Activated CD4-positive, alpha-beta T cell treated with anti-CD3 and anti-CD28 coated beads, Interleukin-2, amount 10 ng/mL, durations not matched to agents 7 days and 5 days (primary cell): ENCODE data around the gene TCF20. TPM values are rescaled to one million over a fixed set of nuclear protein-coding genes. Genes with fewer than 3 reads are reported as not detected.

Experiments used
- CTCF ChIA-PET: fragments of 350-600 bp; sonication (Branson Sonifier 250); formaldehyde crosslinking; loops from one replicate; lab custom pipeline; 2021; ENCODE audit warnings: antibody characterized with exemption; lab: Charles Lee
- POLR2A ChIA-PET: fragments of 350-600 bp; sonication (Branson Sonifier 250); formaldehyde crosslinking; loops from one replicate; lab custom pipeline; 2021; ENCODE audit warnings: antibody characterized with exemption; lab: Charles Lee
- DNase-seq: peaks from one replicate; pipeline ENCODE4 v3.0.0-alpha.2; 2020
- H3K27ac Mint-ChIP-seq: one replicate; pipeline ENCODE4 v1.8.0; 2021; ENCODE audit warnings: mild to moderate bottlenecking, moderate library complexity, mixed read lengths
- H3K27me3 Mint-ChIP-seq: one replicate; pipeline ENCODE4 v1.8.0; 2021; ENCODE audit warnings: mixed read lengths
- H3K36me3 Mint-ChIP-seq: one replicate; pipeline ENCODE4 v1.8.0; 2021; ENCODE audit warnings: low read depth, mixed read lengths
- H3K4me1 Mint-ChIP-seq: one replicate; pipeline ENCODE4 v1.8.0; 2021; ENCODE audit warnings: mixed read lengths
- H3K4me3 Mint-ChIP-seq: one replicate; pipeline ENCODE4 v1.8.0; 2021; ENCODE audit warnings: mild to moderate bottlenecking, moderate library complexity, mixed read lengths
- H3K9me3 Mint-ChIP-seq: one replicate; pipeline ENCODE4 v1.8.0; 2021; ENCODE audit warnings: mixed read lengths
- total RNA-seq, 2 experiments: library from RNA; stranded (reverse); gene quantifications; one replicate each; pipeline ENCODE4 v1.2.3, GENCODE V29; 2021

Gene TCF20
- total RNA-seq, 2 experiments from 2014 or later, result 82.1 to 87.1 TPM

- peaks cover 72% of the 10 kb centered on the region for H3K4me1 Mint-ChIP-seq
- H3K27ac Mint-ChIP-seq, result no peak overlapping the region
- no peak overlapping the region for H3K4me3 Mint-ChIP-seq
- H3K36me3 Mint-ChIP-seq, result no peaks in the 10 kb centered on the region
- ChIA-PET CTCF (interaction anchor here (0.6 to 1.4 kb wide), 5 partner anchors 8 to 148 kb away, joined by 3 to 4 read pairs (median 3); no protein-coding TSS in a partner anchor), POLR2A (interaction anchor here (0.6 kb wide), 1 partner anchor 95 kb away, joined by 3 read pairs; no protein-coding TSS in a partner anchor)
- H3K9me3 Mint-ChIP-seq, result no peaks in the 10 kb centered on the region
- no peak for DNase-seq
- no peaks in the 10 kb centered on the region for H3K27me3 Mint-ChIP-seq
Measured at GRCh38 chr22:42296883-42297282, 26.4 kb upstream of the TCF20 start.

GRCh38 chr22:42296381-42296853 is 26.0 kb upstream of the TCF20 start:
- Mint-ChIP-seq H3K27me3 (no peaks in the 10 kb centered on the region), H3K27ac (no peak overlapping the region), H3K9me3 (no peaks in the 10 kb centered on the region), H3K36me3 (no peaks in the 10 kb centered on the region), H3K4me3 (no peak overlapping the region), H3K4me1 (peaks cover 71% of the 10 kb centered on the region)
- ChIA-PET CTCF (interaction anchor here (0.6 to 1.4 kb wide), 5 partner anchors 9 to 149 kb away, joined by 3 to 4 read pairs (median 3); no protein-coding TSS in a partner anchor), POLR2A (interaction anchor here (0.6 kb wide), 1 partner anchor 94 kb away, joined by 3 read pairs; no protein-coding TSS in a partner anchor)
- no peak for DNase-seq

- Mint-ChIP-seq H3K27me3 (no peaks in the 10 kb centered on the region), H3K4me1 (peaks cover 50% of the 10 kb centered on the region), H3K4me3 (no peak overlapping the region), H3K9me3 (no peaks in the 10 kb centered on the region), H3K27ac (peak overlapping the region; percentile 7), H3K36me3 (no peaks in the 10 kb centered on the region)
- peak; percentile 54 for DNase-seq
- CTCF ChIA-PET, result interaction anchor here (1.0 kb wide), 1 partner anchor 9 kb away, joined by 3 read pairs; no protein-coding TSS in a partner anchor
- POLR2A ChIA-PET, result no interaction called here
Measured at GRCh38 chr22:42294034-42294985, 23.9 kb upstream of the TCF20 start.

GRCh38 chr22:42292732-42293520 is 22.5 kb upstream of the TCF20 start:
- no peaks in the 10 kb centered on the region for H3K27me3 Mint-ChIP-seq
- H3K27ac Mint-ChIP-seq, result no peak overlapping the region
- no peaks in the 10 kb centered on the region for H3K9me3 Mint-ChIP-seq
- no peaks in the 10 kb centered on the region for H3K36me3 Mint-ChIP-seq
- POLR2A ChIA-PET, result no interaction called here
- H3K4me1 Mint-ChIP-seq, result peaks cover 36% of the 10 kb centered on the region
- DNase-seq, result no peak
- CTCF ChIA-PET, result interaction anchor here (1.0 to 1.3 kb wide), 2 partner anchors 8 to 11 kb away, joined by 3 read pairs; no protein-coding TSS in a partner anchor
- H3K4me3 Mint-ChIP-seq, result no peak overlapping the region

- DNase-seq, result no peak
- H3K4me1 Mint-ChIP-seq, result peaks cover 38% of the 10 kb centered on the region
- no peaks in the 10 kb centered on the region for H3K9me3 Mint-ChIP-seq
- CTCF ChIA-PET, result no interaction called here
- H3K4me3 Mint-ChIP-seq, result no peak overlapping the region
- H3K27ac Mint-ChIP-seq, result no peak overlapping the region
- H3K36me3 Mint-ChIP-seq, result no peaks in the 10 kb centered on the region
- POLR2A ChIA-PET, result no interaction called here
- H3K27me3 Mint-ChIP-seq, result no peaks in the 10 kb centered on the region
Measured at GRCh38 chr22:42291287-42291686, 20.8 kb upstream of the TCF20 start.

GRCh38 chr22:42289671-42290541 is 19.5 kb upstream of the TCF20 start:
- Mint-ChIP-seq H3K27ac (no peak overlapping the region), H3K4me1 (peaks cover 42% of the 10 kb centered on the region), H3K9me3 (no peaks in the 10 kb centered on the region), H3K36me3 (no peaks in the 10 kb centered on the region), H3K27me3 (peaks cover 2% of the 10 kb centered on the region), H3K4me3 (no peak overlapping the region)
- POLR2A ChIA-PET, result no interaction called here
- no peak for DNase-seq
- CTCF ChIA-PET, result no interaction called here

GRCh38 chr22:42288791-42289190 is 18.3 kb upstream of the TCF20 start:
- H3K4me1 Mint-ChIP-seq, result peaks cover 36% of the 10 kb centered on the region
- CTCF ChIA-PET, result no interaction called here
- no peak for DNase-seq

GRCh38 chr22:42287174-42287890 is 16.9 kb upstream of the TCF20 start:
- DNase-seq, result no peak
- ChIA-PET CTCF (interaction anchor here (1.4 to 1.5 kb wide), 2 partner anchors 14 to 25 kb away, joined by 4 to 6 read pairs; no protein-coding TSS in a partner anchor), POLR2A (no interaction called here)
- Mint-ChIP-seq H3K36me3 (no peaks in the 10 kb centered on the region), H3K27me3 (peaks cover 13% of the 10 kb centered on the region), H3K9me3 (no peaks in the 10 kb centered on the region), H3K4me1 (peaks cover 37% of the 10 kb centered on the region), H3K4me3 (no peak overlapping the region), H3K27ac (no peak overlapping the region)

More at GRCh38 chr22:42288791-42289190, 18.3 kb upstream of the TCF20 start:
- Mint-ChIP-seq H3K27ac (no peak overlapping the region), H3K27me3 (peaks cover 7% of the 10 kb centered on the region), H3K9me3 (no peaks in the 10 kb centered on the region), H3K4me3 (no peak overlapping the region), H3K36me3 (no peaks in the 10 kb centered on the region)
- POLR2A ChIA-PET, result no interaction called here

GRCh38 chr22:42286205-42286604 is 15.8 kb upstream of the TCF20 start:
- H3K27me3 Mint-ChIP-seq, result peaks cover 13% of the 10 kb centered on the region
- peak overlapping the region; percentile 31 for H3K27ac Mint-ChIP-seq
- no peaks in the 10 kb centered on the region for H3K36me3 Mint-ChIP-seq
- peak; percentile 63 for DNase-seq
- POLR2A ChIA-PET, result no interaction called here
- CTCF ChIA-PET, result interaction anchor here (0.6 to 1.4 kb wide), 3 partner anchors 9 to 275 kb away, joined by 3 to 4 read pairs (median 4); no protein-coding TSS in a partner anchor
- no peaks in the 10 kb centered on the region for H3K9me3 Mint-ChIP-seq
- H3K4me3 Mint-ChIP-seq, result no peak overlapping the region
- peaks cover 37% of the 10 kb centered on the region for H3K4me1 Mint-ChIP-seq

GRCh38 chr22:42285604-42286003 is 15.2 kb upstream of the TCF20 start:
- H3K27ac Mint-ChIP-seq, result peak overlapping the region; percentile 50
- H3K4me3 Mint-ChIP-seq, result no peak overlapping the region
- no peak for DNase-seq
- H3K9me3 Mint-ChIP-seq, result no peaks in the 10 kb centered on the region
- no peaks in the 10 kb centered on the region for H3K36me3 Mint-ChIP-seq
- H3K4me1 Mint-ChIP-seq, result peaks cover 37% of the 10 kb centered on the region
- peaks cover 13% of the 10 kb centered on the region for H3K27me3 Mint-ChIP-seq
- ChIA-PET POLR2A (no interaction called here), CTCF (no interaction called here)

GRCh38 chr22:42284643-42285181 is 14.3 kb upstream of the TCF20 start:
- Mint-ChIP-seq H3K4me1 (peaks cover 37% of the 10 kb centered on the region), H3K36me3 (no peaks in the 10 kb centered on the region), H3K27me3 (peaks cover 13% of the 10 kb centered on the region), H3K9me3 (no peaks in the 10 kb centered on the region), H3K27ac (no peak overlapping the region), H3K4me3 (no peak overlapping the region)
- no peak for DNase-seq
- ChIA-PET POLR2A (no interaction called here), CTCF (interaction anchor here (0.8 kb wide), 1 partner anchor 9 kb away, joined by 3 read pairs; no protein-coding TSS in a partner anchor)
